ENCODE results near the gene FUT8.
"Not testable (repeated sequence)": the region's sequence is repeated elsewhere in the genome, so short reads cannot be mapped to it uniquely, and the experiment has no call there.

The FUT8 gene

GRCh38 chr14:65456247-65456646 is 43.7 kb downstream of the FUT8 start:
- DNase-seq, result no peak

GRCh38 chr14:65461730-65462129 is 49.2 kb downstream of the FUT8 start:
- no peak for DNase-seq

- DNase-seq, result no peak
Measured at GRCh38 chr14:65462411-65462810, 49.9 kb downstream of the FUT8 start.

- no peak for DNase-seq
Measured at GRCh38 chr14:65465584-65465983, 53.1 kb downstream of the FUT8 start.

GRCh38 chr14:65467926-65468325 is 55.4 kb downstream of the FUT8 start:
- DNase-seq, result not testable (repeated sequence)

- DNase-seq, result no peak
Measured at GRCh38 chr14:65469903-65470302, 57.4 kb downstream of the FUT8 start.

GRCh38 chr14:65470404-65470880 is 57.9 kb downstream of the FUT8 start:
- DNase-seq, result no peak

GRCh38 chr14:65471038-65471878 is 58.7 kb downstream of the FUT8 start:
- DNase-seq, result no peak

GRCh38 chr14:65472189-65472588 is 59.7 kb downstream of the FUT8 start:
- DNase-seq, result no peak

GRCh38 chr14:65476273-65476941 is 63.9 kb downstream of the FUT8 start:
- no peak for DNase-seq

- no peak for DNase-seq
Measured at GRCh38 chr14:65476942-65477318, 64.4 kb downstream of the FUT8 start.

GRCh38 chr14:65478017-65478416 is 65.5 kb downstream of the FUT8 start:
- DNase-seq, result no peak

- DNase-seq, result no peak
Measured at GRCh38 chr14:65478596-65478995, 66.1 kb downstream of the FUT8 start.

- no peak for DNase-seq
Measured at GRCh38 chr14:65479386-65479785, 66.9 kb downstream of the FUT8 start.

GRCh38 chr14:65482757-65483438 is 70.4 kb downstream of the FUT8 start:
- DNase-seq, result no peak

- no peak for DNase-seq
Measured at GRCh38 chr14:65483647-65484046, 71.1 kb downstream of the FUT8 start.

- DNase-seq, result no peak
Measured at GRCh38 chr14:65485516-65485915, 73.0 kb downstream of the FUT8 start.

- no peak for DNase-seq
Measured at GRCh38 chr14:65486863-65487262, 74.3 kb downstream of the FUT8 start.

GRCh38 chr14:65487783-65488494 is 75.4 kb downstream of the FUT8 start:
- DNase-seq, result no peak

GRCh38 chr14:65491274-65491673 is 78.7 kb downstream of the FUT8 start:
- DNase-seq, result no peak

- DNase-seq, result no peak
Measured at GRCh38 chr14:65492266-65492665, 79.7 kb downstream of the FUT8 start.

- DNase-seq, result no peak
Measured at GRCh38 chr14:65495196-65495595, 82.7 kb downstream of the FUT8 start.

Measured in activated gamma-delta T cell treated with Interleukin-2 at 50 U/mL for 16 hours (primary cell).